ENCODE data around the gene PLN.

The PLN gene

GRCh38 chr6:118603372-118603771 is 55.3 kb downstream of the PLN start:
- H3K27ac ChIP-seq = no peak overlapping the region
- TF ChIP-seq CTCF (IDR thresholded peaks at IDR 0.05) (no peak), ZFX (IDR thresholded peaks at IDR 0.05; ENCODE audit: borderline replicate concordance) (no peak)

- no peak for TF ChIP-seq CTCF (IDR thresholded peaks at IDR 0.05)
- TF ChIP-seq ZFX (IDR thresholded peaks at IDR 0.05; ENCODE audit: borderline replicate concordance) = no peak
- H3K27ac ChIP-seq = no peak overlapping the region
Measured at GRCh38 chr6:118606268-118606667, 58.2 kb downstream of the PLN start.

GRCh38 chr6:118606858-118607257 is 58.8 kb downstream of the PLN start:
- TF ChIP-seq CTCF (IDR thresholded peaks at IDR 0.05) (no peak), ZFX (IDR thresholded peaks at IDR 0.05; ENCODE audit: borderline replicate concordance) (no peak)
- no peak overlapping the region for H3K27ac ChIP-seq
